HepG2 (cell line): ENCODE measurements around the gene TMEM237. TPM values are rescaled to one million over a fixed set of nuclear protein-coding genes. Genes with fewer than 3 reads are reported as not detected.
A peak's percentile ranks its signal among the peaks of the same experiment; 100 is the strongest.

ENCODE experiments used
- ETV5 ChIP-seq: IDR thresholded peaks from 2 replicates; pipeline ENCODE4 v1.6.1; 2018; ENCODE audit warnings: missing biosample characterization, missing genetic modification reagents, inconsistent platforms, borderline replicate concordance
- ISL2 ChIP-seq: sonication (generic); formaldehyde crosslinking; IDR thresholded peaks from 2 replicates; pipeline ENCODE4 v1.5.0; 2020; ENCODE audit warnings: missing genetic modification reagents
- ISX ChIP-seq: sonication (generic); formaldehyde crosslinking; conservative IDR thresholded peaks from 2 replicates; pipeline ENCODE4 v1.5.0; 2020; ENCODE audit warnings: missing genetic modification reagents
- KDM3A ChIP-seq: IDR thresholded peaks from 2 replicates; pipeline ENCODE4 v1.6.1; 2018; ENCODE audit warnings: low read depth, missing compliant biosample characterization
- NBN ChIP-seq: fragments of 450-650 bp; conservative IDR thresholded peaks from 2 replicates; pipeline ENCODE4 v1.6.1; 2017
- NFYC ChIP-seq: IDR thresholded peaks from 2 replicates; pipeline ENCODE4 v1.6.1; 2016; ENCODE audit warnings: missing genetic modification reagents, missing compliant biosample characterization
- PHF8 ChIP-seq: sonication (generic); formaldehyde crosslinking; IDR thresholded peaks from 2 replicates; pipeline ENCODE4 v1.5.0; 2020; ENCODE audit warnings: missing genetic modification reagents
- PRMT3 ChIP-seq: sonication (generic); formaldehyde crosslinking; IDR thresholded peaks from 2 replicates; pipeline ENCODE4 v1.8.1; 2022; ENCODE audit warnings: low read depth, mild to moderate bottlenecking, moderate library complexity, missing genetic modification reagents, borderline replicate concordance
- SMAD9 ChIP-seq: sonication (generic); formaldehyde crosslinking; IDR thresholded peaks from 2 replicates; pipeline ENCODE4 v1.5.1; 2020; ENCODE audit warnings: mild to moderate bottlenecking, missing genetic modification reagents
- TCF7 ChIP-seq: sonication (generic); IDR thresholded peaks from 2 replicates; pipeline ENCODE4 v1.6.1; 2016; ENCODE audit warnings: antibody characterized with exemption, low read depth
- TFDP2 ChIP-seq: sonication (generic); formaldehyde crosslinking; IDR thresholded peaks from 2 replicates; pipeline ENCODE4 v1.4.0; 2020; ENCODE audit warnings: missing genetic modification reagents
- ZBTB38 ChIP-seq: sonication (generic); formaldehyde crosslinking; IDR thresholded peaks from 2 replicates; pipeline ENCODE4 v1.5.1; 2020; ENCODE audit warnings: mild to moderate bottlenecking, missing genetic modification reagents
- ZNF282 ChIP-seq: fragments of 450-650 bp; IDR thresholded peaks from 2 replicates; pipeline ENCODE4 v1.6.1; 2018; ENCODE audit not compliant: partially characterized antibody
- ZNF564 ChIP-seq: sonication (generic); formaldehyde crosslinking; IDR thresholded peaks from 2 replicates; pipeline ENCODE4 v1.8.1; 2023; ENCODE audit warnings: mild to moderate bottlenecking, missing genetic modification reagents
- ZNF614 ChIP-seq: IDR thresholded peaks from 2 replicates; pipeline ENCODE4 v1.6.1; 2018; ENCODE audit warnings: missing biosample characterization, missing genetic modification reagents, inconsistent platforms, borderline replicate concordance
- ZNF710 ChIP-seq: sonication (generic); formaldehyde crosslinking; IDR thresholded peaks from 2 replicates; pipeline ENCODE4 v1.5.0; 2020; ENCODE audit warnings: mild to moderate bottlenecking, missing genetic modification reagents, borderline replicate concordance
- ZNF768 ChIP-seq: sonication (generic); formaldehyde crosslinking; IDR thresholded peaks from 2 replicates; pipeline ENCODE4 v1.4.0; 2020; ENCODE audit warnings: missing genetic modification reagents
- polyA plus RNA-seq, 8 experiments: library from polyadenylated mRNA; depleted of rRNA in 3 of 8; stranded (reverse) in 7 of 8; unstranded in 1 of 8; fragments of >200 nt; fragmentation: Illumina TruSeq in 4 of 8; extraction: Trizol in 4 of 8; gene quantifications; 2 replicates each; pipeline versions ENCODE4 v1.2.1 to v1.2.3, GENCODE V29; 2011 to 2016; ENCODE audit warnings: low read depth in 4 of 8, missing spikeins in 1 of 8, mixed read lengths in 1 of 8; ENCODE audit not compliant: insufficient read depth in 1 of 8
- total RNA-seq, 5 experiments: library from RNA; depleted of rRNA; stranded (reverse); fragments of >200 nt; fragmentation: Illumina TruSeq; extraction: Trizol; gene quantifications; 2 replicates each; pipeline ENCODE4 v1.2.3, GENCODE V29; 2016; ENCODE audit warnings: low read depth in 1 of 5
- TF ChIP-seq, protein P1 (sequence below): sonication (generic); formaldehyde crosslinking; IDR thresholded peaks from 2 replicates; pipeline ENCODE4 v1.5.0; 2020; ENCODE audit warnings: mild to moderate bottlenecking, missing genetic modification reagents, borderline replicate concordance
- TF ChIP-seq, protein P2 (sequence below): sonication (generic); formaldehyde crosslinking; IDR thresholded peaks from 2 replicates; pipeline ENCODE4 v1.8.0; 2022; ENCODE audit warnings: low read depth, missing genetic modification reagents
- TF ChIP-seq, protein P3 (sequence below): sonication (generic); formaldehyde crosslinking; IDR thresholded peaks from 2 replicates; pipeline ENCODE4 v1.5.1; 2020; ENCODE audit warnings: missing genetic modification reagents, mild to moderate bottlenecking, borderline replicate concordance

TMEM237 gene
- total and polyA plus RNA-seq, 2 of the 13 experiments (the other 11 are each of a cell fraction or from before 2014, with no cell fraction given), result 21.8 to 36.1 TPM

GRCh38 chr2:201642579-201643215 is 606 bp downstream of the TMEM237 start (continued):
- TF ChIP-seq ZNF710 (CRISPR knock-in tag), result no peak
- no peak for TF ChIP-seq ZNF282
- no peak for TF ChIP-seq ZNF614 (CRISPR knock-in tag)
- TF ChIP-seq ZNF768 (CRISPR knock-in tag), result peak; percentile 23; the same call in 1 of the 2 replicates
- no peak for TF ChIP-seq TCF7
- TF ChIP-seq, protein P1, sequence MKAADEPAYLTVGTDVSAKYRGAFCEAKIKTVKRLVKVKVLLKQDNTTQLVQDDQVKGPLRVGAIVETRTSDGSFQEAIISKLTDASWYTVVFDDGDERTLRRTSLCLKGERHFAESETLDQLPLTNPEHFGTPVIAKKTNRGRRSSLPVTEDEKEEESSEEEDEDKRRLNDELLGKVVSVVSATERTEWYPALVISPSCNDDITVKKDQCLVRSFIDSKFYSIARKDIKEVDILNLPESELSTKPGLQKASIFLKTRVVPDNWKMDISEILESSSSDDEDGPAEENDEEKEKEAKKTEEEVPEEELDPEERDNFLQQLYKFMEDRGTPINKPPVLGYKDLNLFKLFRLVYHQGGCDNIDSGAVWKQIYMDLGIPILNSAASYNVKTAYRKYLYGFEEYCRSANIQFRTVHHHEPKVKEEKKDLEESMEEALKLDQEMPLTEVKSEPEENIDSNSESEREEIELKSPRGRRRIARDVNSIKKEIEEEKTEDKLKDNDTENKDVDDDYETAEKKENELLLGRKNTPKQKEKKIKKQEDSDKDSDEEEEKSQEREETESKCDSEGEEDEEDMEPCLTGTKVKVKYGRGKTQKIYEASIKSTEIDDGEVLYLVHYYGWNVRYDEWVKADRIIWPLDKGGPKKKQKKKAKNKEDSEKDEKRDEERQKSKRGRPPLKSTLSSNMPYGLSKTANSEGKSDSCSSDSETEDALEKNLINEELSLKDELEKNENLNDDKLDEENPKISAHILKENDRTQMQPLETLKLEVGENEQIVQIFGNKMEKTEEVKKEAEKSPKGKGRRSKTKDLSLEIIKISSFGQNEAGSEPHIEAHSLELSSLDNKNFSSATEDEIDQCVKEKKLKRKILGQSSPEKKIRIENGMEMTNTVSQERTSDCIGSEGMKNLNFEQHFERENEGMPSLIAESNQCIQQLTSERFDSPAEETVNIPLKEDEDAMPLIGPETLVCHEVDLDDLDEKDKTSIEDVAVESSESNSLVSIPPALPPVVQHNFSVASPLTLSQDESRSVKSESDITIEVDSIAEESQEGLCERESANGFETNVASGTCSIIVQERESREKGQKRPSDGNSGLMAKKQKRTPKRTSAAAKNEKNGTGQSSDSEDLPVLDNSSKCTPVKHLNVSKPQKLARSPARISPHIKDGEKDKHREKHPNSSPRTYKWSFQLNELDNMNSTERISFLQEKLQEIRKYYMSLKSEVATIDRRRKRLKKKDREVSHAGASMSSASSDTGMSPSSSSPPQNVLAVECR (CRISPR knock-in tag), result peak; percentile 93
- TF ChIP-seq, protein P2, sequence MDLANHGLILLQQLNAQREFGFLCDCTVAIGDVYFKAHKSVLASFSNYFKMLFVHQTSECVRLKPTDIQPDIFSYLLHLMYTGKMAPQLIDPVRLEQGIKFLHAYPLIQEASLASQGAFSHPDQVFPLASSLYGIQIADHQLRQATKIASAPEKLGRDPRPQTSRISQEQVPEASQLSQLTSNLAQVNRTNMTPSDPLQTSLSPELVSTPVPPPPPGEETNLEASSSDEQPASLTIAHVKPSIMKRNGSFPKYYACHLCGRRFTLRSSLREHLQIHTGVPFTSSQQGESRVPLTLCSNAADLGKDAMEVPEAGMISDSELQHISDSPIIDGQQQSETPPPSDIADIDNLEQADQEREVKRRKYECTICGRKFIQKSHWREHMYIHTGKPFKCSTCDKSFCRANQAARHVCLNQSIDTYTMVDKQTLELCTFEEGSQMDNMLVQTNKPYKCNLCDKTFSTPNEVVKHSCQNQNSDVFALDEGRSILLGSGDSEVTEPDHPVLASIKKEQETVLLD (CRISPR knock-in tag), result no peak
- TF ChIP-seq NFYC (CRISPR knock-in tag), result no peak
- TF ChIP-seq TFDP2, result peak; percentile 88
- TF ChIP-seq KDM3A, result 0 out of 2 replicates have a peak, but pooled peaks have one; percentile 79
- peak; percentile 97 for TF ChIP-seq PHF8 (CRISPR knock-in tag)
- no peak for TF ChIP-seq PRMT3 (CRISPR knock-in tag)
- TF ChIP-seq ISX (CRISPR knock-in tag), result no peak
- TF ChIP-seq, protein P3, sequence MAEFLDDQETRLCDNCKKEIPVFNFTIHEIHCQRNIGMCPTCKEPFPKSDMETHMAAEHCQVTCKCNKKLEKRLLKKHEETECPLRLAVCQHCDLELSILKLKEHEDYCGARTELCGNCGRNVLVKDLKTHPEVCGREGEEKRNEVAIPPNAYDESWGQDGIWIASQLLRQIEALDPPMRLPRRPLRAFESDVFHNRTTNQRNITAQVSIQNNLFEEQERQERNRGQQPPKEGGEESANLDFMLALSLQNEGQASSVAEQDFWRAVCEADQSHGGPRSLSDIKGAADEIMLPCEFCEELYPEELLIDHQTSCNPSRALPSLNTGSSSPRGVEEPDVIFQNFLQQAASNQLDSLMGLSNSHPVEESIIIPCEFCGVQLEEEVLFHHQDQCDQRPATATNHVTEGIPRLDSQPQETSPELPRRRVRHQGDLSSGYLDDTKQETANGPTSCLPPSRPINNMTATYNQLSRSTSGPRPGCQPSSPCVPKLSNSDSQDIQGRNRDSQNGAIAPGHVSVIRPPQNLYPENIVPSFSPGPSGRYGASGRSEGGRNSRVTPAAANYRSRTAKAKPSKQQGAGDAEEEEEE (CRISPR knock-in tag), result peak; percentile 51; the same call in 1 of the 2 replicates
- TF ChIP-seq ISL2 (CRISPR knock-in tag), result peak; percentile 57; the same call in 1 of the 2 replicates
- no peak; the same call in 1 of the 2 replicates for TF ChIP-seq ZBTB38 (CRISPR knock-in tag)
- TF ChIP-seq SMAD9, result no peak
- TF ChIP-seq ZNF564 (CRISPR knock-in tag), result no peak
- TF ChIP-seq NBN, result no peak
- no peak for TF ChIP-seq ETV5
